Thyroid gland (tissue), 4 donors: ENCODE data around the gene SLC12A8. TPM values are rescaled to one million over a fixed set of nuclear protein-coding genes. Genes with fewer than 3 reads are reported as not detected.
A peak's percentile ranks its signal among the peaks of the same experiment; 100 is the strongest.

Source experiments
- DNase-seq, 2 donors: peaks; one replicate each; pipeline ENCODE4 v3.0.0-alpha.2; 2019
- H3K27ac ChIP-seq, 3 donors: fragments of 200-600 bp; sonication (generic); 1 replicate in 2 of 3; 2 replicates in 1 of 3; pipeline ENCODE4 v1.5.1; 2016 to 2019; ENCODE audit warnings: mild to moderate bottlenecking in 1 of 3, moderate library complexity in 1 of 3
- H3K27me3 ChIP-seq: fragments of 200-600 bp; sonication (generic); one replicate; pipeline ENCODE4 v1.5.1; 2019
- H3K36me3 ChIP-seq, 2 donors: fragments of 200-600 bp; sonication (generic); one replicate each; pipeline ENCODE4 v1.5.1; 2016 to 2019
- H3K4me1 ChIP-seq, 2 donors: fragments of 200-600 bp; sonication (generic); one replicate each; pipeline ENCODE4 v1.5.1; 2017 to 2019
- H3K4me3 ChIP-seq, 3 donors: fragments of 200-600 bp; sonication (generic); replicated peaks in 1 of 3; 1 replicate in 2 of 3; 2 replicates in 1 of 3; pipeline ENCODE4 v1.5.1; 2016; ENCODE audit warnings: mild to moderate bottlenecking in 1 of 3
- H3K9me3 ChIP-seq: fragments of 200-600 bp; sonication (generic); one replicate; pipeline ENCODE4 v1.5.1; 2017
- CTCF ChIP-seq, 6 experiments: fragments of 200-600 bp in 3 of 6; fragments of 450-650 bp in 3 of 6; sonication (generic) in 3 of 6; IDR thresholded peaks; one replicate each; pipeline ENCODE4 v1.5.1; 2016 to 2019; ENCODE audit warnings: antibody characterized with exemption in 6 of 6, mild to moderate bottlenecking in 2 of 6, inconsistent platforms in 1 of 6, moderate library complexity in 1 of 6
- POLR2A ChIP-seq, 2 donors: fragments of 450-650 bp; IDR thresholded peaks; one replicate each; pipeline ENCODE4 v1.6.1; 2017; ENCODE audit warnings: antibody characterized with exemption in 2 of 2, mild to moderate bottlenecking in 2 of 2, moderate library complexity in 1 of 2
- WGBS, 2 donors: methylation state at CpG; one replicate each; pipeline ENCODE4 v1.1.5; 2017; 5-methylcytosine and 5-hydroxymethylcytosine counted together
- intact Hi-C: fragments of 100-400 bp; cut with DNase I; formaldehyde crosslinking; loops from one replicate; pipeline ENCODE4 v1.15.1; 2023
- total RNA-seq, 4 donors: library from RNA; depleted of rRNA; stranded (reverse); fragments of >200 nt; gene quantifications; one replicate each; pipeline ENCODE4 v1.2.3, GENCODE V29; 2016

Gene SLC12A8
- total RNA-seq, 4 donors from 2014 or later, result 71.2 to 136 (median 99.2) TPM

- Histone ChIP-seq H3K4me3 (no peak overlapping the region), H3K27me3 (no peaks in the 10 kb centered on the region), H3K4me1 (peaks cover 83 to 91% of the 10 kb centered on the region in 2 donors), H3K27ac (peak overlapping the region; percentile 71 to 87 (median 77)), H3K9me3 (no peaks in the 10 kb centered on the region), H3K36me3 (no peaks in the 10 kb centered on the region)
- intact Hi-C loops, result no loop called here
- no peak for DNase-seq
- TF ChIP-seq CTCF (IDR thresholded peaks at IDR 0.05) (no peak), POLR2A (IDR thresholded peaks at IDR 0.05) (no peak)
- WGBS, 2 donors, result 93 to 96% methylated on average over 12 of the region's 12 CpGs
Measured at GRCh38 chr3:125140011-125140817, 72.3 kb downstream of the SLC12A8 start.

DNA sequence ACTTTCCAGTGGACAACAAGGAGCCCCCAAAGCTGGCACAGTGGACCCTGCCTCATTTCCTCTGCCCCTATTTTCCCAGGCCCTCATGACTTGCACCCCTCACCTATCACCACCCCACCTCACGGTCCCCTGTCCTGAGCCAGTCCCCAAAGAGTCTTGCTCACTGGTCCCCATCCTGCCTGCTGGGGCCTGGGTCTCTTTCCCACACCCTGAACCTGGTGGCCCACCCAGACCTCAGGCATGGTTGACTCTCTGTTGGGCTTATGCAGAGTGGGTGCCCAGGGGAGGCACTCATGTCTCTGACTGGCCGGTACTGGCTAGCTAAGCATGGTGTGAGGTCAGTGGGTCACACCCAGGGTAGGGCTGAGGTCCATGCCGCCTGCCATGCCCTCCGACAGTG lies 73.2 kb downstream of the SLC12A8 start:
- Histone ChIP-seq H3K27me3 (no peaks in the 10 kb centered on the region), H3K4me1 (peaks cover 80 to 90% of the 10 kb centered on the region in 2 donors), H3K36me3 (no peaks in the 10 kb centered on the region), H3K27ac (peak overlapping the region; percentile 71 to 87 (median 77)), H3K4me3 (no peak overlapping the region), H3K9me3 (no peaks in the 10 kb centered on the region)
- 96 to 100% methylated on average over 1 to 4 of the region's 4 CpGs for WGBS, 2 donors
- TF ChIP-seq CTCF (IDR thresholded peaks at IDR 0.05) (no peak), POLR2A (IDR thresholded peaks at IDR 0.05) (no peak)
- intact Hi-C loops, result no loop called here
- DNase-seq, result no peak

- peak overlapping the region; percentile 77 to 87 (median 81) for H3K27ac ChIP-seq
Measured at GRCh38 chr3:125137358-125138033, 75.1 kb downstream of the SLC12A8 start.

GRCh38 chr3:125136966-125137357 lies 75.6 kb downstream of the SLC12A8 start:
- H3K9me3 ChIP-seq, result no peaks in the 10 kb centered on the region
- H3K4me1 ChIP-seq, result peaks cover 60 to 76% of the 10 kb centered on the region in 2 donors
- intact Hi-C loops, result no loop called here
- peak overlapping the region; percentile 77 to 87 (median 81) for H3K27ac ChIP-seq
- 72 to 74% methylated on average over 7 of the region's 7 CpGs for whole genome bisulfite sequencing, 2 donors
- no peak overlapping the region for H3K4me3 ChIP-seq
- TF ChIP-seq CTCF (IDR thresholded peaks at IDR 0.05) (no peak), POLR2A (IDR thresholded peaks at IDR 0.05) (no peak)
- H3K36me3 ChIP-seq, result no peaks in the 10 kb centered on the region
- no peaks in the 10 kb centered on the region for H3K27me3 ChIP-seq
- no peak for DNase-seq

More at GRCh38 chr3:125137358-125138033, 75.1 kb downstream of the SLC12A8 start:
- intact Hi-C loops, result no loop called here
- Histone ChIP-seq H3K4me1 (peaks cover 61 to 76% of the 10 kb centered on the region in 2 donors), H3K9me3 (no peaks in the 10 kb centered on the region), H3K27me3 (no peaks in the 10 kb centered on the region), H3K36me3 (no peaks in the 10 kb centered on the region), H3K4me3 (no peak overlapping the region)
- WGBS, 2 donors, result 74 to 78% methylated on average over 16 to 17 of the region's 17 CpGs
- TF ChIP-seq CTCF (IDR thresholded peaks at IDR 0.05) (no peak), POLR2A (IDR thresholded peaks at IDR 0.05) (no peak)
- peak in 1 of 2 donors; percentile 47 for DNase-seq

DNA sequence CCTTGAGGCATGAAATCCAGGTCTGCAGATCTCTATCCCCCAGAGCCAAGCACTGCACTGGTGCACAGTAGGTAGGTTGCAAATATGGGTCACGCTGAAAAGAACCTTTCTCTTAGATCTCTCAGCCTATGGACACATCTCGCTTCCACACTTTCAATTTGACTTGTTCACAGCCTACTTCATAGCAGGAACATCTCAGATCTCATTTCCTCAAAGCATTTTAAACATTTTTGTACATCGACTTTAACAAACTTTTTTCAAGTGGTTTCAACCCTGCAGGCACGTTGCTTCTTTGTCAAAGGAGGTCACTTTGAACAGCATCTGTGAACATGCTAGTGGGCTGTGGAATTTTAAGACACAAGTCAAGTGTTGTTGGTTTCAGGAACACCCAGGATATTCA lies 76.0 kb downstream of the SLC12A8 start:
- WGBS, 2 donors, result 42 to 46% methylated on average over 4 of the region's 4 CpGs
- no peaks in the 10 kb centered on the region for H3K36me3 ChIP-seq
- no peaks in the 10 kb centered on the region for H3K9me3 ChIP-seq
- peak overlapping the region; percentile 77 to 87 (median 81) for H3K27ac ChIP-seq
- no peaks in the 10 kb centered on the region for H3K27me3 ChIP-seq
- TF ChIP-seq CTCF (IDR thresholded peaks at IDR 0.05) (no peak), POLR2A (IDR thresholded peaks at IDR 0.05) (no peak)
- H3K4me1 ChIP-seq, result peaks cover 64 to 76% of the 10 kb centered on the region in 2 donors
- H3K4me3 ChIP-seq, result no peak overlapping the region
- no peak for DNase-seq
- intact Hi-C loops, result no loop called here
